Hematopoietic multipotent progenitor cell treated with erythropoietin and hydrocortisone succinate and interleukin-3 and kit ligand, for 8 days (in vitro differentiated cells): ENCODE measurements around the gene SFXN5.
A peak's percentile ranks its signal among the peaks of the same experiment; 100 is the strongest.

ENCODE experiments used
- DNase-seq: peaks from one replicate; pipeline ENCODE4 v3.0.0-alpha.2; 2015

Gene SFXN5

GRCh38 chr2:72892506-72893173, 178.9 kb downstream of the SFXN5 start:
- peak; percentile 72 for DNase-seq
